ENCODE results near the gene TAF4. TPM values are rescaled to one million over a fixed set of nuclear protein-coding genes. Genes with fewer than 3 reads are reported as not detected.

The TAF4 gene
- total and polyA plus RNA-seq, 2 donors from 2014 or later = 3.7 to 18.4 TPM

DNA sequence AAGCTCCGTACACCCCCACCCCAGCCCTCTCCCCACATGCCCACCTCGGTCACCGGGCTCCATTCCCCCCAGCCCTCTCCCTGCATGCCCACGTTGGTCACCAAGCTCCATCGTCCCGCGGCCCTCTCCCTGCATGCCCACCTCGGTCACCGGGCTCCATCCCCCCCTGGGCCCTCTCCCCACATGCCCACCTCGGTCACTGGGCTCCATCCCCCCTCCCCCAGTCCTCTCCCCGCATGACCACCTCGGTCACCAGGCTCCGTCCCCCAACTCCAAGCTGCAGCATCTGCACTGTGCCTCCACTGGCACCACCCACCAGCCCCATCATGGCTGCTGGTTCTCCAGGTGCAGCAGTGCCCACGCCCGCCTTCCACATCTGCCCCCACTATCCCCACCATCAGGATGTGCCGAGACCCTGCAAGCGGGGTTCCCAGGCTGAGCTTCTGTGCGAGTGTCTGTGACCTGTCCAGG is 16.8 kb downstream of the TAF4 start:
- Histone ChIP-seq H3K27ac (ENCODE audit: low read depth in 2 of 2, low read length in 2 of 2) (no peak overlapping the region), H3K9me3 (ENCODE audit: control insufficient read depth in 2 of 3, insufficient read depth in 1 of 3, low read length in 3 of 3) (no peaks in the 10 kb centered on the region), H3K4me3 (ENCODE audit: low read length in 3 of 3) (no peak overlapping the region), H3K9ac (ENCODE audit: low read length in 3 of 3) (no peak overlapping the region), H3K36me3 (ENCODE audit: control insufficient read depth in 2 of 3, insufficient read depth in 3 of 3, low read length in 3 of 3) (no peaks in the 10 kb centered on the region), H3K27me3 (ENCODE audit: control insufficient read depth, insufficient read depth, low read length) (no peaks in the 10 kb centered on the region), H3K4me1 (ENCODE audit: control insufficient read depth in 2 of 3, insufficient read depth in 2 of 3, low read depth in 1 of 3, low read length in 3 of 3) (no peaks in the 10 kb centered on the region)
- FAIRE-seq (no peak), DNase-seq (peak in 1 of 5 donors; percentile 62)
- TF ChIP-seq, protein P1, sequence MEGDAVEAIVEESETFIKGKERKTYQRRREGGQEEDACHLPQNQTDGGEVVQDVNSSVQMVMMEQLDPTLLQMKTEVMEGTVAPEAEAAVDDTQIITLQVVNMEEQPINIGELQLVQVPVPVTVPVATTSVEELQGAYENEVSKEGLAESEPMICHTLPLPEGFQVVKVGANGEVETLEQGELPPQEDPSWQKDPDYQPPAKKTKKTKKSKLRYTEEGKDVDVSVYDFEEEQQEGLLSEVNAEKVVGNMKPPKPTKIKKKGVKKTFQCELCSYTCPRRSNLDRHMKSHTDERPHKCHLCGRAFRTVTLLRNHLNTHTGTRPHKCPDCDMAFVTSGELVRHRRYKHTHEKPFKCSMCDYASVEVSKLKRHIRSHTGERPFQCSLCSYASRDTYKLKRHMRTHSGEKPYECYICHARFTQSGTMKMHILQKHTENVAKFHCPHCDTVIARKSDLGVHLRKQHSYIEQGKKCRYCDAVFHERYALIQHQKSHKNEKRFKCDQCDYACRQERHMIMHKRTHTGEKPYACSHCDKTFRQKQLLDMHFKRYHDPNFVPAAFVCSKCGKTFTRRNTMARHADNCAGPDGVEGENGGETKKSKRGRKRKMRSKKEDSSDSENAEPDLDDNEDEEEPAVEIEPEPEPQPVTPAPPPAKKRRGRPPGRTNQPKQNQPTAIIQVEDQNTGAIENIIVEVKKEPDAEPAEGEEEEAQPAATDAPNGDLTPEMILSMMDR (IDR thresholded peaks at IDR 0.05; ENCODE audit: borderline replicate concordance, extremely low read depth, insufficient read depth) = no peak
- intact Hi-C loops (cut with DNase I) = no loop called here

DNA sequence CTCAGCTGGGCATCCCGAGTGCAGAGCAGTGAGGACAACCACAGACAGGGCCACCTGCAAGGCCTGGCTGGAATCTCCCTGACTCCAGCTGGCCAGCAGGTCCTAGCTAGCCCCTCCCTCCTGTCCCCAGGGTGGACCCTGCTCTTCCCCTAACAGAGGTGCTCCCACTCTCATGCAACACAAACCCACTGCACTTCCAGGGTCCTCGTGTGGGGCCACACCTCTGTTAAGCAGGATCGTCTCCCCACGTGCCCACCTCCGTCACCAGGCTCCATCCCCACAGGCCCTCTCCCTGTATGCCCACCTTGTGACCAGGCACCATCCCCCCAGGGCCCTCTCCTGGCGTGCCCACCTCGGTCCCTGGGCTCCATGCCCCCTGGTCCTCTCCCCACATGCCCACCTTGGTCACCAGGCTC is 17.3 kb downstream of the TAF4 start:
- FAIRE-seq = no peak
- intact Hi-C loops (cut with DNase I) = no loop called here
- DNase-seq = peak in 1 of 5 donors; percentile 62

DNA sequence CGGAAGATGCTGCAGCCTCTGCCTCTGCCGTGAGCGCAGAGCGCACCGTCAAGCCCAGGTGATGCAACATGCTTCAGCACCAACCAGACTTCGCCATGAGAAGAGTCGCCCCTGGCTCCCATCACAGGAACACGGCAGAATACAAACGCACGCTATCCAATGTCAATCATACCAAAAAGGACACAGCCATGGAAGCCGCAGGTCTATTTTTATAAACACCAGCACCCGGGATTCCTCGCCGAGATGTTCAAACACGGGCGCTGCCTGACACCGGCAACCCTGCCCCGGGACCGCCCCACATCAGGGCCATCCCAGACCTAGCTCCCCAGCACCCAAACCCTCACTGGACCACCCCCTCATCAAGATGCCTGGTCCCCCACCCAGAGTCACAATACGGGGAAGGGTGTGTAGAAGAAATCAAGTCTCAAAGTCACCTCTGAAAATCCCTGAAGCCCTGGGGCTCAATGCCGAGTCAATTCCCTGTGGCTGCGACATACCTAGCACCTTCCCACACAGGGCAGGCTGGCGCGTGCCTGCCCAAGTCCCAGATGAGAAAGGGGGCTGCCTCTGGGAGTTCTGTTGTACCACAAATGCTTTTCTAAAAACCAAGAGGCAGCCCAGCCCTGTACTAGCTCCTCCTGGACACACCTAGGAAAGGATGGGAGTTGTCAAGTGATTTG is 17.9 kb downstream of the TAF4 start:
- H3K4me1 ChIP-seq (ENCODE audit: control insufficient read depth in 2 of 3, insufficient read depth in 2 of 3, low read depth in 1 of 3, low read length in 3 of 3) = no peaks in the 10 kb centered on the region
- H3K27me3 ChIP-seq (ENCODE audit: control insufficient read depth, insufficient read depth, low read length) = no peaks in the 10 kb centered on the region
- no peak overlapping the region for H3K27ac ChIP-seq (ENCODE audit: low read depth in 2 of 2, low read length in 2 of 2)
- no peak overlapping the region for H3K9ac ChIP-seq (ENCODE audit: low read length in 3 of 3)
- no peaks in the 10 kb centered on the region for H3K36me3 ChIP-seq (ENCODE audit: control insufficient read depth in 2 of 3, insufficient read depth in 3 of 3, low read length in 3 of 3)
- H3K4me3 ChIP-seq (ENCODE audit: low read length in 3 of 3) = no peak overlapping the region
- TF ChIP-seq, protein P1 (IDR thresholded peaks at IDR 0.05; ENCODE audit: borderline replicate concordance, extremely low read depth, insufficient read depth) = no peak
- DNase-seq (peak in 1 of 5 donors; percentile 38), FAIRE-seq (no peak)
- intact Hi-C loops (cut with DNase I) = no loop called here
- no peaks in the 10 kb centered on the region for H3K9me3 ChIP-seq (ENCODE audit: control insufficient read depth in 2 of 3, insufficient read depth in 1 of 3, low read length in 3 of 3)

More for the DNA sequence above, 17.3 kb downstream of the TAF4 start:
- H3K4me1 ChIP-seq (ENCODE audit: control insufficient read depth in 2 of 3, insufficient read depth in 2 of 3, low read depth in 1 of 3, low read length in 3 of 3) = no peaks in the 10 kb centered on the region
- no peaks in the 10 kb centered on the region for H3K36me3 ChIP-seq (ENCODE audit: control insufficient read depth in 2 of 3, insufficient read depth in 3 of 3, low read length in 3 of 3)
- H3K27ac ChIP-seq (ENCODE audit: low read depth in 2 of 2, low read length in 2 of 2) = no peak overlapping the region
- H3K9me3 ChIP-seq (ENCODE audit: control insufficient read depth in 2 of 3, insufficient read depth in 1 of 3, low read length in 3 of 3) = no peaks in the 10 kb centered on the region
- no peaks in the 10 kb centered on the region for H3K27me3 ChIP-seq (ENCODE audit: control insufficient read depth, insufficient read depth, low read length)
- no peak overlapping the region for H3K9ac ChIP-seq (ENCODE audit: low read length in 3 of 3)
- TF ChIP-seq, protein P1 (IDR thresholded peaks at IDR 0.05; ENCODE audit: borderline replicate concordance, extremely low read depth, insufficient read depth) = no peak
- H3K4me3 ChIP-seq (ENCODE audit: low read length in 3 of 3) = no peak overlapping the region

All from kidney (tissue), 14 donors.